Ectodermal cell (in vitro differentiated cells): ENCODE results near the gene FADS2.
A peak's percentile ranks its signal among the peaks of the same experiment; 100 is the strongest.

Experiments
- H3K27ac ChIP-seq: 2 replicates; pipeline ENCODE4 v1.7.0; 2013; ENCODE audit warnings: mild to moderate bottlenecking, low read depth, low read length; ENCODE audit not compliant: insufficient read depth, poor library complexity, severe bottlenecking
- H3K27me3 ChIP-seq: 2 replicates; pipeline ENCODE4 v1.7.0; 2013; ENCODE audit warnings: mild to moderate bottlenecking, low read length; ENCODE audit not compliant: insufficient read depth, control insufficient read depth, poor library complexity, severe bottlenecking
- H3K36me3 ChIP-seq: one replicate; pipeline ENCODE4 v1.7.0; 2013; ENCODE audit warnings: low read length; ENCODE audit not compliant: control insufficient read depth, insufficient read depth
- H3K4me1 ChIP-seq: one replicate; pipeline ENCODE4 v1.7.0; 2013; ENCODE audit warnings: low read length; ENCODE audit not compliant: control insufficient read depth, insufficient read depth
- H3K4me3 ChIP-seq: 2 replicates; pipeline ENCODE4 v1.7.0; 2013; ENCODE audit warnings: low read depth, low read length, control low read depth; ENCODE audit not compliant: insufficient read depth
- H3K9me3 ChIP-seq: 2 replicates; pipeline ENCODE4 v1.7.0; 2013; ENCODE audit warnings: mild to moderate bottlenecking, low read length, moderate library complexity; ENCODE audit not compliant: control insufficient read depth
- WGBS, 2 experiments: methylation state at CpG; one replicate each; pipeline ENCODE4 v1.1.7; 2013; ENCODE audit warnings: missing lambda C conversion rate in 2 of 2; 5-methylcytosine and 5-hydroxymethylcytosine counted together

FADS2 gene

GRCh38 chr11:61826930-61827570, 1.1 kb upstream of the FADS2 start:
- 14 to 15% methylated on average over 23 of the region's 23 CpGs for WGBS, 2 experiments

GRCh38 chr11:61828379-61828628, 204 bp downstream of the FADS2 start:
- Histone ChIP-seq H3K4me1 (peaks cover 15% of the 10 kb centered on the region), H3K4me3 (peak overlapping the region; percentile 92), H3K27me3 (no peaks in the 10 kb centered on the region), H3K9me3 (no peaks in the 10 kb centered on the region), H3K27ac (peak overlapping the region; percentile 92), H3K36me3 (no peaks in the 10 kb centered on the region)
- WGBS, 2 experiments = 0 to 1% methylated on average over 16 of the region's 16 CpGs

More at GRCh38 chr11:61826930-61827570, 1.1 kb upstream of the FADS2 start:
- Histone ChIP-seq H3K4me1 (peaks cover 13% of the 10 kb centered on the region), H3K27ac (peak overlapping the region; percentile 92), H3K36me3 (no peaks in the 10 kb centered on the region), H3K9me3 (no peaks in the 10 kb centered on the region), H3K27me3 (no peaks in the 10 kb centered on the region), H3K4me3 (peak overlapping the region; percentile 92)

DNA sequence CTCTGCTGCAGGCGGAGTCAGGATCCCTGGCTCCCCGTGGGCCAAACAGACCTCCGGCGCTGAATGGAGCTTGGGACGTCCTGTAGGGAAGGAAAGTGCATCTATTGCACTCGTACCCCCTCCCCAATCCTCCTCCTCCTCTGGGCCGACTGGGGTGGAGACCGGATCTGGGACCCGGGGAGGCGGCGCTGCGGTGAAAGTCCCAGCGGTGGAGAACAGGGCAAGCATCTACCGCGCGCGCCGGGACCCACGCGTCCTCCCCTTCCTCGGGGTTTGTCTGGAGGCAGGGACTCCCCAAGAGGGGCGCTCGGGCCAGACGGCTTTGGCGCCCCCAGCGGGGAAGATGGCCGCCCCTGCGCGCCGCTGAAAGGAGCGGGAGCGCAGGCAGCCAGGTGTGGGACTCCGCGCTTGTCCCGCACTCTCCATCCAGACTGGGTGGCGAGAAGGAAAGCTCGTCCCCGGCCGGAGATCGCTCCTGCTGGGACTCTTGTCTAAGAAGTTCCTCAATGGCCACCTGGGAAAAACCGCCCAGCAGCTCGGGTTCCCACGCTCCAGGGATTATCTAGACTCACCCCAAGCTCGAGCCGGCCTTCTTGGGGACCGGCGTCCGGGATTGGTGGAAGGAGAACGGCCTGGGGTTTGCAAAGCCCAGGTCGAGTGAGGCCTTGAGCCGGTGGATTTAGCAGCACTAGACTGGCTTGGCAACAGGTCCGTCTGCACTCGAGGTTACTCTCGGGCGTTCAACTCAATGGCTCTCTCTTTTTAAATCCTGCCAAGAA, 718 bp downstream of the FADS2 start:
- Histone ChIP-seq H3K9me3 (no peaks in the 10 kb centered on the region), H3K27me3 (no peaks in the 10 kb centered on the region), H3K4me1 (peaks cover 20% of the 10 kb centered on the region), H3K27ac (peak overlapping the region; percentile 92), H3K36me3 (peaks cover under 1% of the 10 kb centered on the region), H3K4me3 (peak overlapping the region; percentile 92)
- 0% methylated on average over 55 of the region's 55 CpGs for WGBS, 2 experiments

- no peaks in the 10 kb centered on the region for H3K9me3 ChIP-seq
- WGBS, 2 experiments = 74 to 84% methylated on average over 4 of the region's 4 CpGs
- H3K4me1 ChIP-seq = peaks cover 29% of the 10 kb centered on the region
- peaks cover 4% of the 10 kb centered on the region for H3K36me3 ChIP-seq
- no peak overlapping the region for H3K27ac ChIP-seq
- peak overlapping the region; percentile 92 for H3K4me3 ChIP-seq
- H3K27me3 ChIP-seq = no peaks in the 10 kb centered on the region
Measured at GRCh38 chr11:61829806-61830205, 1.7 kb downstream of the FADS2 start.

- Histone ChIP-seq H3K27ac (no peak overlapping the region), H3K4me3 (peak overlapping the region; percentile 92)
Measured at GRCh38 chr11:61830237-61831105, 2.4 kb downstream of the FADS2 start.

DNA sequence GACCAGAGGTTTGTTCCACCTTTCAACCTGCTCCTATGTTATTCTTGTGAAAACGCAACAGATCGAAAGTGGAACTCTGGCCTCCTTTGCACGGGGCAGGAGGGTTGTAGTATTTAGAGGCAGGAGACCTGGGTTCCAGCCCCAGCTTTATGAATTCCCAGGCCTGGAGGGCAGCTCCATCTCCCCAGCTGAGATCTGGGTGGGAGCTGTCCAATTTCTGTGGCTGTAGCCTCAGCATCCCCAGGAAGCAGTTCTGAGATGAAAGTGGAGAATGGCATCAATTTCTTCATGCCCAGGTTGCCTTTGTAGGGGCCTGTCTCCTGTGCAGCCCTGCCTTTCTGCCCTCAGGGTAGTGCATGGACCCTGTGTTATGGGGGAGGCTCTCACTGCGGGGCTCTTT, 4.1 kb downstream of the FADS2 start:
- Histone ChIP-seq H3K9me3 (no peaks in the 10 kb centered on the region), H3K27me3 (no peaks in the 10 kb centered on the region), H3K36me3 (peaks cover 4% of the 10 kb centered on the region), H3K4me3 (no peak overlapping the region), H3K4me1 (peaks cover 33% of the 10 kb centered on the region), H3K27ac (no peak overlapping the region)
- 94 to 98% methylated on average over 4 of the region's 4 CpGs for WGBS, 2 experiments

More at GRCh38 chr11:61830237-61831105, 2.4 kb downstream of the FADS2 start:
- 88 to 89% methylated on average over 8 of the region's 8 CpGs for WGBS, 2 experiments
- Histone ChIP-seq H3K36me3 (peaks cover 4% of the 10 kb centered on the region), H3K4me1 (peaks cover 33% of the 10 kb centered on the region), H3K9me3 (no peaks in the 10 kb centered on the region), H3K27me3 (no peaks in the 10 kb centered on the region)

GRCh38 chr11:61832754-61833153, 4.7 kb downstream of the FADS2 start:
- no peaks in the 10 kb centered on the region for H3K9me3 ChIP-seq
- WGBS, 2 experiments = 86 to 87% methylated on average over 7 of the region's 7 CpGs
- peaks cover 10% of the 10 kb centered on the region for H3K36me3 ChIP-seq
- H3K4me3 ChIP-seq = no peak overlapping the region
- peaks cover 33% of the 10 kb centered on the region for H3K4me1 ChIP-seq
- no peaks in the 10 kb centered on the region for H3K27me3 ChIP-seq
- no peak overlapping the region for H3K27ac ChIP-seq

GRCh38 chr11:61833471-61833870, 5.4 kb downstream of the FADS2 start:
- H3K4me1 ChIP-seq = peaks cover 33% of the 10 kb centered on the region
- H3K27me3 ChIP-seq = no peaks in the 10 kb centered on the region
- 79 to 80% methylated on average over 11 of the region's 11 CpGs for WGBS, 2 experiments
- peaks cover 16% of the 10 kb centered on the region for H3K36me3 ChIP-seq
- H3K9me3 ChIP-seq = no peaks in the 10 kb centered on the region
- H3K4me3 ChIP-seq = no peak overlapping the region
- no peak overlapping the region for H3K27ac ChIP-seq

DNA sequence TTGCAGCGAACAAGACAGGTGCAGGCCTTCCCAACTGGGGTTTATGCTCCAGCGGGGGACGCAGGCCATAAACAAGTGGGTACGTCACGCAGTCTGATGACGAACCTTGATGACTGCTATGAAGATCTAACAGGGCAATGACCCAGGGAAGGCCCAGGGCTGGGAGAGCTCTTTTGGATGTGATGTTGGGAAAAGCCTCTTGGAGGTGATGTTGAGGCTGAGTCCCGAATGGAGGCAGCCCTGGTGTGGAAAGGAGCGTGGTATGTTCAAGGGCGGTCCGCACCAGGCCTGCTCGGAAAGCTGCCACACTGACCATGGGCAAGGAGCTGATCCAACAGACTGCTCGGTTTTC, 5.8 kb downstream of the FADS2 start:
- H3K4me1 ChIP-seq = peaks cover 33% of the 10 kb centered on the region
- no peaks in the 10 kb centered on the region for H3K9me3 ChIP-seq
- H3K4me3 ChIP-seq = no peak overlapping the region
- no peaks in the 10 kb centered on the region for H3K27me3 ChIP-seq
- WGBS, 2 experiments = 94 to 96% methylated on average over 12 of the region's 12 CpGs
- no peak overlapping the region for H3K27ac ChIP-seq
- H3K36me3 ChIP-seq = peaks cover 21% of the 10 kb centered on the region
